Measurements from ENCODE around the gene ALDH3B1.

ALDH3B1 gene

DNA sequence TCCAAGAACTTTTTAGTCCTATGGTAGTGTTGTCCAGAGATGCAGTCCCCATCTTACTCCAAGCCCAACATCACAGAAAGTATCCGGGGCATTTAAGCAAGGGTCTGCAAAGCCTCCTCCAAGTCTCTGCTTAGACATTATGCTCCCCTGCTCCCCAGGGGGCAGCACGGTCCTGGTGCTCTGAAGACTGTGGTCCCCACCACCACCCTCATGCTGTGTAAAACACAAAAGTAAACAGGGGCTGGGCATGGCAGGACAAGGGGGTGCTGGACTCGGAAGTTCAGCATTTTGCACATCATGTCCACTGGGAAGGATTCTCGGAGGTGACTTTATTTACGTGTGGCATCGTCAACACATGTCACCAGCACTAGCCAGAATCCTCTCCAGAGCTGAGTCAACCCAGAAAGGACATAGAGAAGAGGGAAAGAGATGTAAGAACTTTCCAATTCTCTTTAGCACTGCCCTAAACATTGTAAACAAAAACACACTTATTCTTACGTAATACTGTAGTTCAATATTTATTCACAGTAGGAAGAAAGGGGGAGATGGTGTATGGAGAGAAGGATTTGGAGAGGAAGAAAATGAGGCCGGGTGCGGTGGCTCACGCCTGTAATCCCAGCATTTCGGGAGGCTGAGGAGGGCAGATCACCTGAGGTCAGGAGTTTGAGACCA, 66.4 kb downstream of the ALDH3B1 start:
- no peak for DNase-seq

DNA sequence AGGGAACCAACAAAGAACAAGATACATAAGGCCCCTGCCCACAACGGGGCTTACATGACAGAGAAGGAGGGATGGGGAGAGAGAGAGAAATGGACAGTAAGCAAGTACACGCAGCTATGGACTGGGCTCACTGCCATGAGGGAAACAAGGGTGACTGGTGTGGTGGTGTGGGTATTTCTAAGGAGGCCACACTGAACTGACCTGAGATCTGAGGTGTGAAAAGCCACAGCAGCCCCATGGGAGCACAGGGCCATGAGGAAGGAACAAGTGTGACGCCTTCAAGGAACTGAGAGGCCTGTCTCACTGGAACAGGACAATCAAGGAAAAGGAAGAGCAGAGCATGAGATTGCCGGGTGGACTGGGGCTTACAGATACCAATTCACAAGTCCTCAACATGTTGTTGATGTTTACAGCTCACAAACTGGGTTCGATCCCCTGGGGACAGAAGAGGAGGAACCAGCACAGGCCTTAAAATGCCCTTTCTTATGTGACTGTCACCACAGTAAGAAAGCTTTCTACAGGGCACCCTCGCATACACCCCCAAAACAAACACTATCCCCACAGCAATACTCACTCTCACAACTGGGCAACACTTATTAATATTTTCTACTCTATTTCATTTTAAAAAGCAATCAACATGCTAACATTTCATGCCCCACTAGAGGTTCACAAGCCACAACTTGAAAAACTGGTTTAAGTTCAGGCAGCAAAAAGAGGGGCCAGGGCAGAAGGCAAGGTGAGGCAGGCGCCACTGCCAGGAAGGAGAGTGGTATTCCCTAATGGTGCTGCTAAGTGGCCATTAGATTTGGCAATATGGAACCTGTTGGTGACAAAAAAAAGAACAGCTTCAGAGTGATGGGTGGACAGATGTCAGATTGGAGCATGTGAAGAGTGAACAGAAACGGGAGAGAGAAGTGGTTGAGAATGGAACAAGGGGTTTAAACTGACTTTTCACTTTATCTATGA, 67.8 kb downstream of the ALDH3B1 start:
- no peak for DNase-seq

All from NCI-H1930 (cell line).